GM06990 (cell line): Measurements from ENCODE around the gene OTOA.

Source experiments
- DNase-seq: peaks from one replicate; pipeline ENCODE4 v3.0.0-alpha.2; 2011; ENCODE audit not compliant: insufficient read length; ENCODE audit errors: extremely low read depth
- H3K27me3 ChIP-seq: replicated peaks from 2 replicates; pipeline ENCODE4 v1.6.0; 2011; ENCODE audit warnings: low read length; ENCODE audit not compliant: control insufficient read depth, insufficient read depth
- H3K36me3 ChIP-seq: 2 replicates; pipeline ENCODE4 v1.5.1; 2011; ENCODE audit warnings: low read length; ENCODE audit not compliant: control insufficient read depth, insufficient read depth
- H3K4me3 ChIP-seq: replicated peaks from 2 replicates; pipeline ENCODE4 v1.5.1; 2011; ENCODE audit warnings: low read depth, mild to moderate bottlenecking, control low read depth, low read length
- CTCF ChIP-seq: IDR thresholded peaks from 2 replicates; pipeline ENCODE4 v1.5.1; 2011; ENCODE audit warnings: low read length, control low read depth, mild to moderate bottlenecking, inconsistent platforms; ENCODE audit not compliant: insufficient read depth, poor library complexity, severe bottlenecking

OTOA gene

GRCh38 chr16:21694609-21695008 is 30.8 kb downstream of the OTOA start:
- no peak for DNase-seq
- no peaks in the 10 kb centered on the region for H3K36me3 ChIP-seq
- H3K27me3 ChIP-seq, result no peaks in the 10 kb centered on the region
- no peak overlapping the region for H3K4me3 ChIP-seq
- TF ChIP-seq CTCF, result no peak

- Histone ChIP-seq H3K27me3 (no peaks in the 10 kb centered on the region), H3K4me3 (no peak overlapping the region), H3K36me3 (no peaks in the 10 kb centered on the region)
- no peak for TF ChIP-seq CTCF
- no peak for DNase-seq
These were observed 33.3 kb downstream of the OTOA start for GRCh38 chr16:21697032-21697431.

- TF ChIP-seq CTCF, result peak; percentile 10
- Histone ChIP-seq H3K27me3 (no peaks in the 10 kb centered on the region), H3K4me3 (no peak overlapping the region), H3K36me3 (no peaks in the 10 kb centered on the region)
- DNase-seq, result no peak
These were observed 34.6 kb downstream of the OTOA start for GRCh38 chr16:21698169-21699032.

- TF ChIP-seq CTCF, result no peak
- DNase-seq, result no peak
These were observed 37.5 kb downstream of the OTOA start for GRCh38 chr16:21701271-21701670.

GRCh38 chr16:21702276-21702675 is 38.5 kb downstream of the OTOA start:
- DNase-seq, result no peak
- TF ChIP-seq CTCF, result no peak

More at GRCh38 chr16:21701271-21701670, 37.5 kb downstream of the OTOA start:
- H3K27me3 ChIP-seq, result no peaks in the 10 kb centered on the region; the same call in 1 of the 2 replicates
- no peak overlapping the region for H3K4me3 ChIP-seq
- H3K36me3 ChIP-seq, result no peaks in the 10 kb centered on the region

More at GRCh38 chr16:21702276-21702675, 38.5 kb downstream of the OTOA start:
- no peak overlapping the region for H3K4me3 ChIP-seq
- no peaks in the 10 kb centered on the region; the same call in 1 of the 2 replicates for H3K27me3 ChIP-seq
- no peaks in the 10 kb centered on the region for H3K36me3 ChIP-seq
